Left lung (tissue), 10 donors: Measurements from ENCODE around the gene TMEM116. TPM values are rescaled to one million over a fixed set of nuclear protein-coding genes. Genes with fewer than 3 reads are reported as not detected.

Source experiments
- ATAC-seq: fragments of 200-7000 bp; cut with Tn5 transposase; one replicate; pipeline ENCODE4 v1.9.1; 2020; ENCODE audit warnings: moderate library complexity
- DNase-seq, 4 donors: peaks; one replicate each; pipeline ENCODE4 v3.0.0-alpha.2; 2013 to 2020
- H3K27ac ChIP-seq, 2 donors: fragments of 200-600 bp; sonication (generic) in 1 of 2; one replicate each; pipeline versions ENCODE4 v1.5.0 to v1.8.0; 2020 to 2021
- H3K27me3 ChIP-seq, 2 donors: fragments of 200-600 bp; sonication (generic) in 1 of 2; one replicate each; pipeline versions ENCODE4 v1.5.0 to v1.8.0; 2020 to 2021
- H3K36me3 ChIP-seq, 2 donors: fragments of 200-600 bp; sonication (generic) in 1 of 2; one replicate each; pipeline versions ENCODE4 v1.5.0 to v1.8.0; 2020 to 2021
- H3K4me1 ChIP-seq, 2 donors: fragments of 200-600 bp; one replicate each; pipeline ENCODE4 v1.8.0; 2021
- H3K4me3 ChIP-seq, 2 donors: fragments of 200-600 bp; sonication (generic) in 1 of 2; one replicate each; pipeline versions ENCODE4 v1.5.0 to v1.8.0; 2020 to 2021; ENCODE audit warnings: mild to moderate bottlenecking in 1 of 2
- H3K9me3 ChIP-seq, 2 donors: fragments of 200-600 bp; sonication (generic) in 1 of 2; one replicate each; pipeline versions ENCODE4 v1.5.0 to v1.8.0; 2020 to 2021
- CTCF ChIP-seq, 2 donors: fragments of 200-600 bp; sonication (generic) in 1 of 2; IDR thresholded peaks; one replicate each; pipeline versions ENCODE4 v1.5.0 to v1.8.0; 2021; ENCODE audit warnings: antibody characterized with exemption in 2 of 2
- intact Hi-C, 2 donors: fragments of 100-400 bp; cut with DNase I; formaldehyde crosslinking; loops; one replicate each; pipeline versions ENCODE4 v1.11.2 to v1.14.2; 2022
- microRNA-seq, 2 donors: library from miRNA; unstranded; fragments of <30 nt; microRNA quantifications; one replicate each; pipeline ENCODE4, GENCODE V29; 2019
- polyA plus RNA-seq, 6 donors: library from polyadenylated mRNA; unstranded; fragments of 120-200 nt; gene quantifications; one replicate each; pipeline ENCODE4 v1.2.1, GENCODE V29; 2013; ENCODE audit not compliant: insufficient read length in 6 of 6
- total RNA-seq, 2 donors: library from RNA; stranded (reverse); fragmentation: NEBNext Ultra II Directional; extraction: Animal tissue kit (Norgen Biotek cat#: 25700); gene quantifications; one replicate each; pipeline ENCODE4 v1.2.1, GENCODE V29; 2021
- donor health status: DM: no; HTN: yes; CAD: no.
- donor health status: DM: no; HTN: no; CAD: no.

TMEM116 gene
- total and polyA plus RNA-seq, 8 donors = 17.9 to 24.6 (median 20.1) TPM

GRCh38 chr12:111893287-111893686, 119.7 kb downstream of the TMEM116 start:
- peaks cover 6 to 82% of the 10 kb centered on the region in 2 donors for H3K36me3 ChIP-seq

GRCh38 chr12:111887926-111888745, 124.8 kb downstream of the TMEM116 start:
- intact Hi-C loops = no loop called here
- DNase-seq = peak in 1 of 4 donors; percentile 38
- H3K27ac ChIP-seq = peak overlapping the region in 1 of 2 donors; percentile 49
- no peaks in the 10 kb centered on the region for H3K27me3 ChIP-seq
- no peak overlapping the region for H3K4me3 ChIP-seq
- peaks cover 0 to 2% of the 10 kb centered on the region in 2 donors for H3K4me1 ChIP-seq
- H3K36me3 ChIP-seq = peaks cover 6 to 97% of the 10 kb centered on the region in 2 donors
- H3K9me3 ChIP-seq = no peaks in the 10 kb centered on the region
- ATAC-seq = peak; percentile 60
- no peak for TF ChIP-seq CTCF (IDR thresholded peaks at IDR 0.05)

More at GRCh38 chr12:111893287-111893686, 119.7 kb downstream of the TMEM116 start:
- no peak for DNase-seq
- intact Hi-C loops = no loop called here
- Histone ChIP-seq H3K9me3 (no peaks in the 10 kb centered on the region), H3K27ac (no peak overlapping the region), H3K4me1 (no peaks in the 10 kb centered on the region), H3K27me3 (no peaks in the 10 kb centered on the region), H3K4me3 (no peak overlapping the region)
- peak; percentile 34 for ATAC-seq
- no peak for TF ChIP-seq CTCF (IDR thresholded peaks at IDR 0.05)

DNA sequence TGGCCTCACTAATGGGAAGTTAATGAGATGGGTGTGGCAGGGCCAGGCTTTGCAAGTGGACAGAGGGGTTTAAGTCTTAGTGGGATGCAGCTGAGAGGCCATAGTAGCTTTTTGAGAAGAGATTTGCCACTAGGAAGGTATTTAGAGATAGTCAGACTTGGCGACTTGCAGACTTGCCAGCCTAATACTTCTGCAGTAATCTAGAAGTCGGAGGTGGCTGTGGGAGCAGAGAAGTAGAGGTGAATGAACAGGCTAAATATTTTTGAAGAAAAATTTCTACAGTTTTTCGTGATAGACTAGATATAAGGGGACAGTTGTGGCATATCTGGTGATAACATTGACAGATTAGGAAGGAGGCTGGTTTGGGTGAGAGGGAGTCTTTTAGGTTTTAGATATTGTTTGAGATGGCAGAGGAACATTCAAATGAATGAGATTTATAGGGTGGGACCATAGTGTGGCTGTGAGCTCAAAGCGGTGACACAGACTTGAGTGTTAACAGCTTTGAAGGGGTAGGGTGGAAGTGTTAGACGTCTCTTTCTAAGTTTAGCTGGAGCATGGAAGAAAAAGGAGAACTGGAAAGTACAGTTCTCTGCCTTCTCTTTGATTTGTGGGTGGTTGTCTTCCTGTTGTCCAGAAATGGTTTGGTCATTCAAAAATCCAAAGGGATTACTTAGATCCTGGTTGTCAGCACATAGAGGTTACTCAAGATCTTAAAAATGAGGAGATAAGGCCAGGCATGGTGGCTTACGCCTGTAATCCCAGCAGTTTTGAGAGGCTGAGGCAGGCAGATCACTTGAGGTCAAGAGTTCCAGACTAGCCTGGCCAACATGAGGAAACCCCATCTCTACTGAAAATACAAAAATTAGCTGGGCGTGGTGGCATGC, 126.1 kb downstream of the TMEM116 start:
- no peak for TF ChIP-seq CTCF (IDR thresholded peaks at IDR 0.05)
- no peaks in the 10 kb centered on the region for H3K9me3 ChIP-seq
- DNase-seq (no peak), ATAC-seq (no peak)
- no peaks in the 10 kb centered on the region for H3K27me3 ChIP-seq
- intact Hi-C loops = no loop called here
- no peak overlapping the region for H3K4me3 ChIP-seq
- H3K36me3 ChIP-seq = peaks cover 6 to 97% of the 10 kb centered on the region in 2 donors
- peak overlapping the region in 1 of 2 donors; percentile 21 for H3K27ac ChIP-seq
- peaks cover 0 to 2% of the 10 kb centered on the region in 2 donors for H3K4me1 ChIP-seq

DNA sequence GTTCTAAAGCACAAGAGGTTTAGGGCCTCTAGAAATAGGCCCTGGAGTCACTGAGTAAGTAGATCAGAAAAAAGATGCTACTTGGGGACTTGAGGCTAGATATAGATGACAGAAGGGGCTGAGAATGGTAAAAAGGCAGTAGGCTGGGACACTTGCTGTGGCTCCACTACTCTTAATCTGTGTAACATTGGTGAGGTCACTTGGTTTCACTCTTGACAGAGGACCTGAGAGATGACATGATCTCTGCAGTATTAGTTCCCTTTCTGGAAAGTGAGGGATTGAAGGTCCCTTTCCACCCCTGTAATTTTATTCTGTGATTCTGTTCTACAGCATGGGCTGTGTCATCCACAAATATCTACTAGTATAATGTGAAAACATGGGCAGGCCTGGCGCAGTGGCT, 131.2 kb downstream of the TMEM116 start:
- Histone ChIP-seq H3K27me3 (no peaks in the 10 kb centered on the region), H3K4me3 (no peak overlapping the region), H3K4me1 (no peaks in the 10 kb centered on the region), H3K27ac (no peak overlapping the region), H3K9me3 (no peaks in the 10 kb centered on the region), H3K36me3 (peaks cover 0 to 96% of the 10 kb centered on the region in 2 donors)
- intact Hi-C loops = no loop called here
- DNase-seq = no peak
- ATAC-seq = no peak
- no peak for TF ChIP-seq CTCF (IDR thresholded peaks at IDR 0.05)

Small RNA genes within 50 kb of the gene (microRNA-seq; reads per million reads assigned to microRNA genes)
- gene MIR3657 = 0.14 to 0.34 reads per million in 2 donors

Other genes with a start within 250 kb of the TMEM116 start
- gene ALDH2, start 246.2 kb downstream of the TMEM116 start, total RNA-seq = 100 to 1,000 TPM; 239 to 289 TPM
- 100 to 1,000 TPM in 3 of 6 donors, 10 to 100 TPM in 3; 91.6 to 107 (median 101) TPM for gene ALDH2, start 246.2 kb downstream of the TMEM116 start, polyA plus RNA-seq
- gene MAPKAPK5, start 170.9 kb downstream of the TMEM116 start, total RNA-seq = 10 to 100 TPM; 31.7 to 43.1 TPM
- 10 to 100 TPM; 44.4 to 57.9 (median 50.8) TPM for gene MAPKAPK5, start 170.9 kb downstream of the TMEM116 start, polyA plus RNA-seq
- gene ERP29, start 261 bp upstream of the TMEM116 start, total RNA-seq = 100 to 1,000 TPM; 134 to 152 TPM
- gene ERP29, start 261 bp upstream of the TMEM116 start, polyA plus RNA-seq = 100 to 1,000 TPM; 136 to 163 (median 150) TPM
- 10 to 100 TPM; 17.3 to 33.7 TPM for gene NAA25, start 95.6 kb upstream of the TMEM116 start, total RNA-seq
- 10 to 100 TPM; 22.7 to 33.9 (median 25.9) TPM for gene NAA25, start 95.6 kb upstream of the TMEM116 start, polyA plus RNA-seq
- 10 to 100 TPM; 40.1 to 46.1 TPM for gene TRAFD1, start 112.4 kb upstream of the TMEM116 start, total RNA-seq
- 10 to 100 TPM; 40.2 to 46.2 (median 42.6) TPM for gene TRAFD1, start 112.4 kb upstream of the TMEM116 start, polyA plus RNA-seq